ENCODE measurements around the gene CS. TPM values are rescaled to one million over a fixed set of nuclear protein-coding genes. Genes with fewer than 3 reads are reported as not detected.
"Not testable (repeated sequence)": the region's sequence is repeated elsewhere in the genome, so short reads cannot be mapped to it uniquely, and the experiment has no call there.

The CS gene
- total RNA-seq, 1 donor from 2014 or later, result 167 TPM

DNA sequence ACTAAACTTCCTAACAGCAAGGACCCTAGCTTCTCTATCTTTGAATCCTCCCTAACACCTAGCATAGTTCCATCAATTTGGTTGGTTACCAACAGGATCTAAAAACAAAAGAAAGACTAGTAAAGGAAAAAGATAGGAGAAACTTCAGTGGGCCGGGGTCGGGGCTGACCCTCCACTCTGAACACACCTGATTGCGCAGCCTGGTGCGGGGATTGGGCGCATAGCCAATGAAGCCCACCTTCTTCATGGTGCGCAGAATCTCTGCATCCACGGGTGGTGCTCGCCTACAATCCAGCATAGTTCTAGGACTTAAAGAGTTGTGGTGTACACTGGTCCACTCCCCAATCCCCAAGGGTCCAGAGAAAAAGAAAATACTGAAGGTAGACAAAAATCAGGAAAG, 26.0 kb upstream of the CS start:
- Mint-ChIP-seq H3K27me3 (ENCODE audit: low read depth) (no peaks in the 10 kb centered on the region), H3K4me3 (no peak overlapping the region), H3K27ac (no peak overlapping the region), H3K36me3 (peaks cover 21% of the 10 kb centered on the region), H3K4me1 (no peaks in the 10 kb centered on the region), H3K9me3 (no peaks in the 10 kb centered on the region)
- DNase-seq (ENCODE audit: low spot score in 2 of 2, unreplicated experiment in 2 of 2), result no peak
- TF ChIP-seq, protein P1, sequence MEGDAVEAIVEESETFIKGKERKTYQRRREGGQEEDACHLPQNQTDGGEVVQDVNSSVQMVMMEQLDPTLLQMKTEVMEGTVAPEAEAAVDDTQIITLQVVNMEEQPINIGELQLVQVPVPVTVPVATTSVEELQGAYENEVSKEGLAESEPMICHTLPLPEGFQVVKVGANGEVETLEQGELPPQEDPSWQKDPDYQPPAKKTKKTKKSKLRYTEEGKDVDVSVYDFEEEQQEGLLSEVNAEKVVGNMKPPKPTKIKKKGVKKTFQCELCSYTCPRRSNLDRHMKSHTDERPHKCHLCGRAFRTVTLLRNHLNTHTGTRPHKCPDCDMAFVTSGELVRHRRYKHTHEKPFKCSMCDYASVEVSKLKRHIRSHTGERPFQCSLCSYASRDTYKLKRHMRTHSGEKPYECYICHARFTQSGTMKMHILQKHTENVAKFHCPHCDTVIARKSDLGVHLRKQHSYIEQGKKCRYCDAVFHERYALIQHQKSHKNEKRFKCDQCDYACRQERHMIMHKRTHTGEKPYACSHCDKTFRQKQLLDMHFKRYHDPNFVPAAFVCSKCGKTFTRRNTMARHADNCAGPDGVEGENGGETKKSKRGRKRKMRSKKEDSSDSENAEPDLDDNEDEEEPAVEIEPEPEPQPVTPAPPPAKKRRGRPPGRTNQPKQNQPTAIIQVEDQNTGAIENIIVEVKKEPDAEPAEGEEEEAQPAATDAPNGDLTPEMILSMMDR (IDR thresholded peaks at IDR 0.05; ENCODE audit: unreplicated experiment), result no peak

DNA sequence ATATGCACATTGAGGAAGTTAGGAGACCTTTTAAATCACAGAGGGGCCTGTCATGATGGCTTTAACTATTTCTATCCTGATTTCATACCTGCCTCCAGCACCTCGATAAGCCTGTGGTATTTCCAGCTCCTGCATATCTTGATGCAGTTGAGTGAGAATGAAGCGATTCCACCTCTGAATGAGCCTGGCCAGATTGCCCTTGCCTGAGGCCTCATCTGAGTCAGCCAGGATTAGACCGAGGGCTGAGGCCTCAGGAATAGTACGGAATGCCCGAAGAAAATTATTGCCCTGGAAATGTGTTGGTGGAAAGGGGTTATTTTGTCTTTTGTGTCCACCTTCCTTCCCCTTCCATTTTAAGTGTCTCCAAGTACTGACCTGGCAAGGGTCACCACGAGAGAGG, 24.1 kb upstream of the CS start:
- Mint-ChIP-seq H3K4me3 (no peak overlapping the region), H3K27ac (no peak overlapping the region), H3K4me1 (no peaks in the 10 kb centered on the region), H3K36me3 (peaks cover 24% of the 10 kb centered on the region), H3K9me3 (no peaks in the 10 kb centered on the region), H3K27me3 (ENCODE audit: low read depth) (no peaks in the 10 kb centered on the region)
- no peak for DNase-seq (ENCODE audit: low spot score in 2 of 2, unreplicated experiment in 2 of 2)
- TF ChIP-seq, protein P1 (IDR thresholded peaks at IDR 0.05; ENCODE audit: unreplicated experiment), result no peak

DNA sequence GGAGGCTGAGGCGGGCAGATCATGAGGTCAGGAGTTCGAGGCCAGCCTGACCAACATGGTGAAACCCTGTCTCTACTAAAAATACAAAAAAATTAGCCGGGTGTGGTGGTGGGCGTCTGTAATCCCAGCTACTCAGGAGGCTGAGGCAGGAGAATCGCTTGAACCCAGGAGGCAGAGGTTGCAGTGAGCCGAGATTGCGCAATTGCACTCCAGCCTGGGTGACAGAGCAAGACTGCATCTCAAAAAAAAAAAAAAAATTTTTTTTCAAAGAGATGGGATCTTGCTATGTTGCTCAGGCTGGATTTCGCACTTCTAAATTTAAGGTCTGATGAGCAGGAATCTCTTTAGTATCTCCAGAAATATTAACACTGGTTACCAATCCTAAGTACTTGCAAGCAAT, 21.5 kb upstream of the CS start:
- H3K27ac Mint-ChIP-seq; H3K9me3 Mint-ChIP-seq; DNase-seq (ENCODE audit: low spot score in 2 of 2, unreplicated experiment in 2 of 2); H3K4me1 Mint-ChIP-seq; H3K4me3 Mint-ChIP-seq; H3K27me3 Mint-ChIP-seq (ENCODE audit: low read depth): not testable (repeated sequence)
- H3K36me3 Mint-ChIP-seq, result peaks cover 26% of the 10 kb centered on the region

DNA sequence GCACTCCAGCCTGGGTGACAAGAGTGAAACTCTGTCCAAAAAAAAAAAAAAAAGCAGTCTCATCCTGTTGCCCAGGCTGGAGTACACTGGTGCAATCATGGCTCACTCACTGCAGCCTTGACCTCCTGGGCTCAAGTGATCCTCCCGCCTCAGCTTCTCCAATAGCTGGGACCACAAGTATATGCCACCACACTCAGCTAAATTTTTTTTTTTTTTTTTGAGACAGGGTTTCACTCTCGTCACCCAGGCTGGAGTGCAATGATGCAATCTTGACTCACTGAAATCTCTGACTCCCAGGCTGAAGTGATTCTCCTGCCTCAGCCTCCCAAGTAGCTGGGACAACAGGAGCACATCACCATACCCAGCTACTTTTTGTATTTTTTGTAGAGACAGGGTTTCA, 20.9 kb upstream of the CS start:
- TF ChIP-seq, protein P1 (IDR thresholded peaks at IDR 0.05; ENCODE audit: unreplicated experiment), result no peak
- no peak for DNase-seq (ENCODE audit: low spot score in 2 of 2, unreplicated experiment in 2 of 2)
- Mint-ChIP-seq H3K4me1 (peaks cover 2% of the 10 kb centered on the region), H3K9me3 (no peaks in the 10 kb centered on the region), H3K4me3 (no peak overlapping the region), H3K36me3 (peaks cover 26% of the 10 kb centered on the region), H3K27ac (no peak overlapping the region), H3K27me3 (ENCODE audit: low read depth) (no peaks in the 10 kb centered on the region)

DNA sequence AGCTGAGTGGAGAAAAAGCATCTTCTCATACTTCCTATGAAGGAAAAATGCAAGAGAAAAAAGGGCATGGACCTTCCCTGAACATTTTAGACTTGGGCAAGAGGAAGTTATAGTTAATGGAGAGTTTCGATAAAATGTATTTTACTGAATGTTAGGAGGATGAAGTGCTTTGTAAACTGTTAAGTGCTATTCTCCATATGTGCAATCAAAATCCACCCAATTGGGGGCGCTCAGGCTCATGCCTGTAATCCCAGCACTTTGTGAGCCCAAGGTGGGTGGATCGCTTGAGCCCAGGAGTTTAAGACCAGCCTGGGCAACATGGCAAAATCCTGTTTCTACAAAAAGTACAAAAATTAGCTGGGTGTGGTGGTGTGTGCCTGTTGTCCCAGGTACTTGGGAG, 17.5 kb upstream of the CS start:
- H3K27ac Mint-ChIP-seq, result no peak overlapping the region
- TF ChIP-seq, protein P1 (IDR thresholded peaks at IDR 0.05; ENCODE audit: unreplicated experiment), result no peak
- peaks cover 7% of the 10 kb centered on the region for H3K36me3 Mint-ChIP-seq
- H3K9me3 Mint-ChIP-seq, result no peaks in the 10 kb centered on the region
- H3K4me1 Mint-ChIP-seq, result peaks cover 14% of the 10 kb centered on the region
- no peak for DNase-seq (ENCODE audit: low spot score in 2 of 2, unreplicated experiment in 2 of 2)
- H3K4me3 Mint-ChIP-seq, result no peak overlapping the region
- no peaks in the 10 kb centered on the region for H3K27me3 Mint-ChIP-seq (ENCODE audit: low read depth)

DNA sequence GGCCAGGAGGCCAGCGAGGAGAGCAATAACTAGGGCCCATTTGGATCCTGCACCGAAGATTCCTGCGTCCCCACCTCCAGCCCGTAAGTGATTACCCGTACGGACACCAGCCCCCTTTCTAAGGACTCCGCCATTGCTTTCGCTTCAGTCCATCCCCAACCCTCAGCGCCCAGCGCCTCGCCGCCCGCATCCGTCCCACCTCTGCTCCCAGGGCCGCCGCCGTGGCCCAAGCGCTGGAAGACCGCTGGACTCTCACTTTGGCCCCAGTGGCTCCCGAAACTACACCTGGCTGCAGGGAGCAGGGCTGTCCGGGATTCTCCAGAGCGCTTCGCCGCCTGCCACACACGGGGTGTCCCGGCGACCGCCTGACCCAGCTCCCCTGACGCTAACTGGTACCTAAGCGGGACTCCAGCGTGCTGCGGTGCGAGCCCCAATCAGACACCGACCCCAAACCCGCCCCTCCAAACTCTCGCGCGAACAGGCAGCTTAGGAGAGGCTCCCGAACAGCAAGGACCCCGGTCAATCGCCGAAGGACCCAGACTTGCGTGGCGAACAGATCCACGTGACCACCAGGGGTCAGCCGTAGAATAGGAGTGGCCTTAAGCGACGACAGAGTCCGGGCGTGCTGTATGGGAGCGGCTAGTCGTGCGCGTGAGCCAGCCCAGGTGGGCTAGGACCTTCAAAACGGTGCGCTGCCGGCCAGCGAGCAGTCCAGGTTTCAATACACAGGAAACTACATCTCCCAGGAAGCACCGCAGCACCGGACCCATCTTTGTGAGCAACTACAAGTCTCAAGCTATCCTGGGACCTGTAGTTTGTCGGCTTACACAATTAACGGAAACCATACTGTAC, 15.7 kb upstream of the CS start, which contains the start of gene CNPY2:
Gene CNPY2 (minus strand): TSS at position 367 of the 852 bp plus-strand sequence. CDS start 771 bp downstream, outside the sequence.
- no peaks in the 10 kb centered on the region for H3K9me3 Mint-ChIP-seq
- TF ChIP-seq, protein P1 (IDR thresholded peaks at IDR 0.05; ENCODE audit: unreplicated experiment), result no peak

More for the DNA sequence above, 15.7 kb upstream of the CS start, which contains the start of gene CNPY2:
- Mint-ChIP-seq H3K27me3 (ENCODE audit: low read depth) (no peaks in the 10 kb centered on the region), H3K27ac (peak within 1 kb of the TSS; percentile 99), H3K4me1 (peaks cover 14% of the 10 kb centered on the region), H3K4me3 (peak within 1 kb of the TSS; percentile 98), H3K36me3 (peaks cover 7% of the 10 kb centered on the region)
- DNase-seq (ENCODE audit: low spot score in 2 of 2, unreplicated experiment in 2 of 2), result peak; percentile 90 to 93
